NCI-H1436 (cell line): ENCODE measurements around the gene KIFC1.
A peak's percentile ranks its signal among the peaks of the same experiment; 100 is the strongest.
"Not testable (repeated sequence)": the region's sequence is repeated elsewhere in the genome, so short reads cannot be mapped to it uniquely, and the experiment has no call there.

Experiments
- DNase-seq: peaks from one replicate; lab custom pipeline; 2025; lab: John Stamatoyannopoulos, UW

The KIFC1 gene

GRCh38 chr6:33391278-33391921 lies at the start of gene KIFC1:
Gene KIFC1, plus strand, starts transcription at chr6:33391823. Its CDS starts 163 bp downstream, at chr6:33391986.
- DNase-seq = peak; percentile 98

- not testable (repeated sequence) for DNase-seq
Observed at GRCh38 chr6:33343606-33343952, 48.0 kb upstream of the KIFC1 start.

- DNase-seq = no peak
Observed at GRCh38 chr6:33343953-33344611, 47.5 kb upstream of the KIFC1 start.

GRCh38 chr6:33344701-33345697 lies 46.6 kb upstream of the KIFC1 start:
- DNase-seq = peak; percentile 70

- DNase-seq = not testable (repeated sequence)
Observed at GRCh38 chr6:33346972-33347371, 44.7 kb upstream of the KIFC1 start.

GRCh38 chr6:33347816-33348215 lies 43.8 kb upstream of the KIFC1 start:
- no peak for DNase-seq

GRCh38 chr6:33355860-33356259 lies 35.8 kb upstream of the KIFC1 start:
- not testable (repeated sequence) for DNase-seq

- no peak for DNase-seq
Observed at GRCh38 chr6:33356295-33356694, 35.3 kb upstream of the KIFC1 start.

GRCh38 chr6:33357160-33357871 lies 34.3 kb upstream of the KIFC1 start:
- not testable (repeated sequence) for DNase-seq

- DNase-seq = no peak
Observed at GRCh38 chr6:33359331-33359730, 32.3 kb upstream of the KIFC1 start.

- DNase-seq = not testable (repeated sequence)
Observed at GRCh38 chr6:33363486-33363885, 28.1 kb upstream of the KIFC1 start.

- not testable (repeated sequence) for DNase-seq
Observed at GRCh38 chr6:33364475-33365205, 27.0 kb upstream of the KIFC1 start.

- not testable (repeated sequence) for DNase-seq
Observed at GRCh38 chr6:33365206-33365971, 26.2 kb upstream of the KIFC1 start.

GRCh38 chr6:33367009-33367714 lies 24.5 kb upstream of the KIFC1 start:
- DNase-seq = no peak

- not testable (repeated sequence) for DNase-seq
Observed at GRCh38 chr6:33367715-33368025, 24.0 kb upstream of the KIFC1 start.

- DNase-seq = not testable (repeated sequence)
Observed at GRCh38 chr6:33371901-33372300, 19.7 kb upstream of the KIFC1 start.

GRCh38 chr6:33372526-33373123 lies 19.0 kb upstream of the KIFC1 start:
- no peak for DNase-seq

GRCh38 chr6:33373960-33374910 lies 17.4 kb upstream of the KIFC1 start:
- no peak for DNase-seq
